Natural killer cell (primary cell): ENCODE data around the gene AKR1C3. TPM values are rescaled to one million over a fixed set of nuclear protein-coding genes. Genes with fewer than 3 reads are reported as not detected.
"Not testable (repeated sequence)": the region's sequence is repeated elsewhere in the genome, so short reads cannot be mapped to it uniquely, and the experiment has no call there.

Source experiments
- ATAC-seq, 3 donors: fragments of 150-1000 bp in 2 of 3; fragments of 200-7000 bp in 1 of 3; cut with Tn5 transposase; 1 replicate in 1 of 3; 2 replicates in 2 of 3; pipeline ENCODE4 v1.10.0; 2021; ENCODE audit warnings: mild to moderate bottlenecking in 2 of 3, moderate library complexity in 2 of 3
- DNase-seq, 2 donors: peaks; one replicate each; pipeline versions ENCODE4 v3.0.0 to v3.0.0-alpha.2; 2013 to 2021; ENCODE audit warnings: mixed read lengths in 1 of 2
- H3K27ac ChIP-seq: one replicate; pipeline ENCODE4 v1.5.1; 2013; ENCODE audit warnings: mild to moderate bottlenecking, low read length
- H3K27me3 ChIP-seq: one replicate; pipeline ENCODE4 v1.6.1; 2013; ENCODE audit warnings: low read length; ENCODE audit not compliant: control insufficient read depth, insufficient read depth
- H3K36me3 ChIP-seq: one replicate; pipeline ENCODE4 v1.6.1; 2013; ENCODE audit warnings: low read length; ENCODE audit not compliant: control insufficient read depth, insufficient read depth
- H3K4me1 ChIP-seq: one replicate; pipeline ENCODE4 v1.6.1; 2013; ENCODE audit warnings: low read length; ENCODE audit not compliant: control insufficient read depth, insufficient read depth
- H3K4me3 ChIP-seq: one replicate; pipeline ENCODE4 v1.5.1; 2013; ENCODE audit warnings: low read length
- H3K9me3 ChIP-seq: one replicate; pipeline ENCODE4 v1.6.1; 2013; ENCODE audit warnings: low read length; ENCODE audit not compliant: control insufficient read depth, insufficient read depth
- H3K27ac Mint-ChIP-seq, 2 donors: one replicate each; pipeline ENCODE4 v1.8.0; 2022; ENCODE audit warnings: mild to moderate bottlenecking in 2 of 2, mixed read lengths in 2 of 2, moderate library complexity in 1 of 2
- H3K27me3 Mint-ChIP-seq, 2 donors: one replicate each; pipeline ENCODE4 v1.8.0; 2022; ENCODE audit warnings: low read depth in 2 of 2, mixed read lengths in 2 of 2
- H3K36me3 Mint-ChIP-seq: one replicate; pipeline ENCODE4 v1.8.0; 2022; ENCODE audit warnings: mixed read lengths
- H3K4me1 Mint-ChIP-seq, 2 donors: one replicate each; pipeline ENCODE4 v1.8.0; 2022; ENCODE audit warnings: mixed read lengths in 2 of 2
- H3K4me3 Mint-ChIP-seq: one replicate; pipeline ENCODE4 v1.8.0; 2022; ENCODE audit warnings: mild to moderate bottlenecking, moderate library complexity, mixed read lengths
- H3K9me3 Mint-ChIP-seq, 2 donors: one replicate each; pipeline ENCODE4 v1.8.0; 2022; ENCODE audit warnings: mixed read lengths in 2 of 2
- CTCF ChIP-seq: fragments of 200-600 bp; IDR thresholded peaks from one replicate; pipeline ENCODE4 v1.8.0; 2022; ENCODE audit warnings: antibody characterized with exemption
- WGBS: methylation state at CpG from one replicate; pipeline ENCODE4 v1.1.7; 2013; ENCODE audit warnings: missing lambda C conversion rate; ENCODE audit not compliant: insufficient coverage; 5-methylcytosine and 5-hydroxymethylcytosine counted together
- intact Hi-C: fragments of 100-400 bp; cut with micrococcal nuclease; formaldehyde crosslinking; loops from one replicate; pipeline ENCODE4 v1.14.2; 2022
- total RNA-seq, 4 donors: library from RNA; stranded (reverse); fragments of 120-200 nt in 1 of 4; gene quantifications; one replicate each; pipeline versions ENCODE4 v1.2.3 to v1.2.4, GENCODE V29; 2013 to 2022

Gene AKR1C3
- total RNA-seq, 3 donors from 2014 or later (not counting 1 experiment from before 2014, with no cell fraction given): 77.5 to 140 (median 137) TPM

- intact Hi-C loops: no loop called here
- H3K36me3 ChIP-seq: no peaks in the 10 kb centered on the region
- Mint-ChIP-seq H3K4me1 (no peaks in the 10 kb centered on the region), H3K27ac (no peak overlapping the region), H3K4me3 (no peak overlapping the region), H3K36me3 (peaks cover 10% of the 10 kb centered on the region), H3K9me3 (peaks cover 2 to 10% of the 10 kb centered on the region in 2 donors), H3K27me3 (no peaks in the 10 kb centered on the region)
- ATAC-seq: no peak
- H3K27me3 ChIP-seq: no peaks in the 10 kb centered on the region
- peaks cover 9% of the 10 kb centered on the region for H3K9me3 ChIP-seq
- no peak overlapping the region for H3K4me3 ChIP-seq
- DNase-seq: no peak
- no CpG with 5 or more reads among the region's 1 CpG for WGBS
- H3K27ac ChIP-seq: no peak overlapping the region
- TF ChIP-seq CTCF: no peak
- H3K4me1 ChIP-seq: no peaks in the 10 kb centered on the region
These were observed 42.4 kb downstream of the AKR1C3 start for GRCh38 chr10:5136468-5137087.

DNA sequence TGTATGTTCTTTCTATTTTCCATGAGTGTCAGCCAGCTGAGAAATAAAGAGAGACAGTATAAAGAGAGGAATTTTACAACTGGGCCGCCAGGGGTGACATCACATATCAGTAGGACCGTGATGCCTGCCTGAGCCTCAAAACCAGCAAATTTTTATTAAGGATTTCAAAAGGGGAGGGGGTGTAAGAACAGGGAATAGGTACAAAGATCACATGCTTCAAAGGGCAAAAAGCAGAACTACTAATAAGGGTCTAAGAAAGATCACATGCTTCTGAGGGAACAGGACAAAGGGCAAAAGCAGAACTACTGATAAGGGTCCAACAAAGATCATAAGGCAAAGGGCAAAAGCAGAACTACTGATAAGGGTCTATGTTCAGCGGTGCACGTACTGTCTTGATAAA, 43.5 kb downstream of the AKR1C3 start:
- DNase-seq, H3K27ac ChIP-seq, H3K4me3 Mint-ChIP-seq, H3K9me3 Mint-ChIP-seq, H3K27me3 ChIP-seq, H3K9me3 ChIP-seq, H3K27ac Mint-ChIP-seq, H3K36me3 ChIP-seq, H3K4me1 ChIP-seq, ATAC-seq, H3K4me3 ChIP-seq, intact Hi-C loops, H3K27me3 Mint-ChIP-seq, H3K4me1 Mint-ChIP-seq: not testable (repeated sequence)
- WGBS: 77% methylated on average over 2 of the region's 4 CpGs
- peaks cover 10% of the 10 kb centered on the region for H3K36me3 Mint-ChIP-seq

- intact Hi-C loops: no loop called here
- Histone ChIP-seq H3K4me3 (no peak overlapping the region), H3K27ac (no peak overlapping the region), H3K27me3 (no peaks in the 10 kb centered on the region), H3K4me1 (no peaks in the 10 kb centered on the region), H3K9me3 (peaks cover 3% of the 10 kb centered on the region), H3K36me3 (no peaks in the 10 kb centered on the region)
- Mint-ChIP-seq H3K27me3 (no peaks in the 10 kb centered on the region), H3K9me3 (peaks cover 2 to 9% of the 10 kb centered on the region in 2 donors), H3K4me3 (no peak overlapping the region), H3K27ac (no peak overlapping the region), H3K36me3 (peaks cover 8% of the 10 kb centered on the region), H3K4me1 (no peaks in the 10 kb centered on the region)
- DNase-seq (no peak), ATAC-seq (no peak)
- 97% methylated on average over 2 of the region's 4 CpGs for WGBS
- TF ChIP-seq CTCF: no peak
These were observed 48.0 kb downstream of the AKR1C3 start for GRCh38 chr10:5142199-5142598.

DNA sequence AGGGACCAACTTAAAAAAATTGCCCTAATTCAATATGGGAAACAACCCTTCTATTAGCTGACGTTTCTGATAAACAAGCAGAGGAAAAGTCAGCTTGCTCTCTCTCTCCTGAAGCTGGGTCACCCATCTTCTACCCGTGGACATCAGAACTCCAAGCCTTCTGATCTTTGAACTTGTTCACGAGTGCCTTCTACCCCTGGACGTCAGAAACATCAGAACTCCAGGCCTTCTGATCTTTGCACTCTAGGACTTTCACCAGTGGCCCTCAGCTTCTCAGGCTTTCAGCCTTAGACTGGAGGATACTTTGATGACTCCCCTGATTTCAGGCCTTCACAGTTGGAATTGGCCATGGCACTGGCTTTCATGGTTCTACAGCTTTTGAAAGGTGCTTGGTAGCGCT, 48.9 kb downstream of the AKR1C3 start:
- no peaks in the 10 kb centered on the region for H3K4me1 Mint-ChIP-seq
- no peak overlapping the region for H3K4me3 ChIP-seq
- H3K36me3 Mint-ChIP-seq: no peaks in the 10 kb centered on the region

More for the DNA sequence above, 48.9 kb downstream of the AKR1C3 start:
- no peak overlapping the region for H3K27ac ChIP-seq
- no peaks in the 10 kb centered on the region for H3K9me3 Mint-ChIP-seq
- H3K9me3 ChIP-seq: no peaks in the 10 kb centered on the region
- no peak overlapping the region for H3K27ac Mint-ChIP-seq
- H3K4me1 ChIP-seq: no peaks in the 10 kb centered on the region
- no peaks in the 10 kb centered on the region for H3K27me3 Mint-ChIP-seq
- H3K27me3 ChIP-seq: no peaks in the 10 kb centered on the region
- intact Hi-C loops: no loop called here
- no peak for TF ChIP-seq CTCF
- H3K4me3 Mint-ChIP-seq: no peak overlapping the region
- H3K36me3 ChIP-seq: no peaks in the 10 kb centered on the region
- WGBS: 89% methylated on average over 4 of the region's 5 CpGs
- DNase-seq (no peak), ATAC-seq (no peak)
